Measurements from ENCODE around the gene ITGAX.

GRCh38 chr16:31328322-31329052 lies 26.5 kb upstream of the ITGAX start:
- TF ChIP-seq POLR2A (IDR thresholded peaks at IDR 0.05) (no peak), CTCF (IDR thresholded peaks at IDR 0.05) (no peak), POLR2AphosphoS5 (IDR thresholded peaks at IDR 0.05) (no peak), EP300 (IDR thresholded peaks at IDR 0.05) (no peak)

Measured in stomach (tissue), 4 donors.